Gastroesophageal sphincter (tissue), 3 donors: Measurements from ENCODE around the gene TMEM50B.

Experiments used
- POLR2A ChIP-seq, 2 donors: fragments of 450-650 bp; IDR thresholded peaks; one replicate each; pipeline ENCODE4 v1.6.1; 2017; ENCODE audit warnings: antibody characterized with exemption in 2 of 2, mild to moderate bottlenecking in 2 of 2, moderate library complexity in 1 of 2
- POLR2AphosphoS5 ChIP-seq: sonication (generic); formaldehyde crosslinking; IDR thresholded peaks from one replicate; pipeline ENCODE4 v1.6.1; 2017; ENCODE audit warnings: antibody characterized with exemption
- TF ChIP-seq, protein P1 (sequence below), 4 experiments: fragments of 200-600 bp in 2 of 4; fragments of 450-650 bp in 2 of 4; sonication (generic) in 1 of 4; IDR thresholded peaks; one replicate each; pipeline ENCODE4 v1.5.1; 2017 to 2019; ENCODE audit warnings: antibody characterized with exemption in 4 of 4, mild to moderate bottlenecking in 2 of 4, moderate library complexity in 2 of 4

DNA sequence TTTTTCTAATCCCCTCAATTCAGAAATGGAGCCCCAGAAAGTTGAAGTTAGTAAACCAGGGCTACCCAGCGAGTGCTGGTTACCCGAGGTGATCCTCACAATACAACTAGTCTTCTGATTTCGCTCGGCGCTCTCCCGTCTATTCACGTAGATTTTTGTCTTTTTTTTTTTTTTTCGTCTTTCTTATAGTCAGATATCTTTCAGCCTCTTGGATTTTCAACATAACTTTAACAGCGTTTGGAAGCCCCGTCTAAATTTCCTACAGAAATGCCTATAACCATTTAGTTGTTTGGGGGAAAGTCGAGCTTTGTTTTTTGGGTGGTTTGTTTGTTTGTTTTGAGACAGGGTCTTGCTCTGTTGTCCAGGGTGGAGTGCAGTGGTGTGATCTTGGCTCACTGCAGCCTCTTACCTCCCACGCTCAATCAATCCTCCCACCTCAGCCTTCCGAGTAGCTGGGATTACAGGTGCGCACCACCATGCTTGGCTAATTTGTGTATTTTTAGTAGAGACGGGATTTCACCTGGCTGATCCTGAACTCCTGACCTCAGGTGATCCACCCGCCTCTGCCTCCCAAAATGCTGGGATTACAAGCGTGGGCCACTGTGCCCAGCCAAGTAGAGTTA is 818 bp upstream of the TMEM50B start:
- no peak for TF ChIP-seq POLR2A (IDR thresholded peaks at IDR 0.05)
- TF ChIP-seq, protein P1, sequence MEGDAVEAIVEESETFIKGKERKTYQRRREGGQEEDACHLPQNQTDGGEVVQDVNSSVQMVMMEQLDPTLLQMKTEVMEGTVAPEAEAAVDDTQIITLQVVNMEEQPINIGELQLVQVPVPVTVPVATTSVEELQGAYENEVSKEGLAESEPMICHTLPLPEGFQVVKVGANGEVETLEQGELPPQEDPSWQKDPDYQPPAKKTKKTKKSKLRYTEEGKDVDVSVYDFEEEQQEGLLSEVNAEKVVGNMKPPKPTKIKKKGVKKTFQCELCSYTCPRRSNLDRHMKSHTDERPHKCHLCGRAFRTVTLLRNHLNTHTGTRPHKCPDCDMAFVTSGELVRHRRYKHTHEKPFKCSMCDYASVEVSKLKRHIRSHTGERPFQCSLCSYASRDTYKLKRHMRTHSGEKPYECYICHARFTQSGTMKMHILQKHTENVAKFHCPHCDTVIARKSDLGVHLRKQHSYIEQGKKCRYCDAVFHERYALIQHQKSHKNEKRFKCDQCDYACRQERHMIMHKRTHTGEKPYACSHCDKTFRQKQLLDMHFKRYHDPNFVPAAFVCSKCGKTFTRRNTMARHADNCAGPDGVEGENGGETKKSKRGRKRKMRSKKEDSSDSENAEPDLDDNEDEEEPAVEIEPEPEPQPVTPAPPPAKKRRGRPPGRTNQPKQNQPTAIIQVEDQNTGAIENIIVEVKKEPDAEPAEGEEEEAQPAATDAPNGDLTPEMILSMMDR (IDR thresholded peaks at IDR 0.05) = no peak
- TF ChIP-seq POLR2AphosphoS5 = no peak
